HUDEP-2 (cell line): Measurements from ENCODE around the gene SHCBP1L.

Experiments used
- DNase-seq, 76 experiments: peaks; one replicate each; lab custom pipeline; 2025; ENCODE audit not compliant: unreplicated experiment in 76 of 76; lab: John Stamatoyannopoulos, UW

SHCBP1L gene

DNA sequence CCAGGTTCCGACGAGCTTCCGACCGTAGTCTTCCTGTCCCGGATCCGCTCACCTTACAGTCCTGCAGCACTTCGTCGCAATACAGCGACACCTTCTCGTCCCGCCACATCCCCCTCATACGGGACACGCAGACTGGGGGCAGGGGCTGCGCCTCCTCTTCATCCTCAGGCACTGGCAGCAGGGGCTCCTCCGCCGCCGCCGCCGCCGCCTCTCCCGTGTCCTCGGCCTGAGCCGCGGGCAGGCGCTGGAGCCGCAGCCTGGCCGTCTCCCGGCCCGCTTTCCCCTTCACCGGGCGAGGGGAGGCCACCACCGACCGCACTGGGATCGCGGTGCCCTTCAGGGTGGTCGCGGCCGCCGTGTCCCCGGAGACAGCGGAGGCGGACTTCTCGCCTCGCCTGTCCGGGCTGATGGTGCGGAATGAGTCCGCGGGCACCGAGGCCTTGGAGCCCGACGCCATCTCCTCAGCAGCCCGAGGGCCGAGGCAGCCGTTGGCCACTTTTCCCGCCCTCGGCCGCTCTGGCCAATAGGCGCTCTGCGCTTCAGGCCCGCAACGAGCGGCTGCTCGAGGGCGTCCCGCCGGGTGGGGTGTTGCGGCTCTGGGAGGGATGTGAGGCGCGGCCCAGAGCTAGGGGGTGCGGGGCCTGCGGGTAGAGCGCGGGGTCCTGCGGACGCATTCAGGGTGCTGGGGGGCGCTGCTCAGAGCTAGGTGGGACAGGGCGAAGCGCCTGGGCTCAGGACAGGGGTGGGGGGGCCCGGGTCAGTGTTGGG, at the start of gene SHCBP1L:
TSS of gene SHCBP1L (minus strand) at position 490 of the 768 bp plus-strand sequence. CDS start at position 457, 33 bp downstream.
- peak in 63 of 76 experiments; percentile 15 to 69 (median 53) for DNase-seq

DNA sequence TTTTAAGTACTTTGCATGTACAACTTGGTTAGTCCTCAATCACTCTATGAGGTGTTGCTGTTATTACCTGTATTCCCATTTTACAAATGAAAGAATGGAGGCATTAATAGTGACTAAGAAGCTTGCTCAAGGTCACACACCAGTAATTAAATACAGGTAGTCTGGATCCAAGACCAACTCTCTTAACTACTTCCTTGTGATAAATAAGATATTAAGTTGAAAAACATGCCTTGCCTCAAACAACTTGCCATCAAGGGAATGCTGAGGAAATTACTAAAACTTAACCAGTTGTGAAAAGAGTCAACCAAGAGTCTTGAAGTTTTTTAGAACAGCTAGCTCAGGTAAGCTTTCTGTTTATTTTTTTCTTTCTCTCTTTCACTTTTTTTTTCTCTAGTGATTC, 49.3 kb upstream of the SHCBP1L start:
- no peak for DNase-seq

DNA sequence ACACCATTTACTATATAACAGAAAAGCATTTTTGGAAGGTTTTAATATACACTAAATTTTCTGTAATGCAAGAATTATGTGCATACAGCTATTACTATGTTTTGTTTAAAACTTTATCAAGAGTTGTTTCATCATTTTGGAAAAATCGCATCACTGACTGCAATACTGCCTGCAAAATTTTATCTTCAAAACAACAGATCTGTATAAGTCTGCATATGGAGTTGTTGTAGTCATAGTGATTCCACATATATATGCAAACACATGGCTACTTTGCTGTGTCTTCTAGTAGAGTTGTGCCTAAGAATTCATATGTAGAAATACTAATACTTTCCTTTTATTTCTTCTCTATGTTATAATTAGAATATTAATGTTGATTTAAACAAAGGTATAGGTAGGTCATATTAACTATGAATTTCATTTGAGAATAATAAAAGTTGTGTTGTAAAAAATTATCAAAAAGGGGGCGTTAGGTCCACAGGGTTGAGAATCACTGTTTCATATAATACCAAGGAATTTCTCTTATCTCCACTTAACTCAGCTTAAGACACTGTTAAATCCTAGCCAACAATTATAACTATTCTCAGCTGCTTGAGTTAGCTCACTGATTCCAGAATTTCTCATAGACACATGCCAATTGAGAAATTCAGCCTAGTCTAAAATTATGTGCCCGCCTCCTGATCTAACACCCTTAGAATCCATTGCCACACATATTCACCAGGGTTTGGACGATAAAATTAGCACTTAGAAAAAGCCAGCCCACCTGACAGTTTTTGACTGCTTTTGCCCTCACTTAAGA, 47.4 kb upstream of the SHCBP1L start:
- DNase-seq: no peak

DNA sequence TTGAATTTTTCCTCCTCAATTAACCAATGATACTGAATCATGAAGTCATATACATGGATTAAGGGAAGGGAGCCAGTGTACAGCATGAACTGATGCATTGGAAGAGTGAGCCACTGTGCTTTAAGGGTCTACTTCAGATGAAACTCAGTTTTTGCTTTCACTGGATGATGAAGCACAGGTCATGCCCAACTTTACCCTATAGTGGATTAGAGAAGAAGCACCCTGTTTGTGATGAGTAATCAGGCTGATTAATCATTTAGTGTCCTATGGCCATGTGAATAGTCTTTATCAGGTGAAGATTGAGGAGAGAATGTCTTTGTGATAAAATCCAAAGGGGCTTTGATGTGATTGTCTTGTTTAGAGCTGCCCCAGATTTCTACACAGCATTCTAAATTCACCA, 45.5 kb upstream of the SHCBP1L start:
- no peak for DNase-seq

DNA sequence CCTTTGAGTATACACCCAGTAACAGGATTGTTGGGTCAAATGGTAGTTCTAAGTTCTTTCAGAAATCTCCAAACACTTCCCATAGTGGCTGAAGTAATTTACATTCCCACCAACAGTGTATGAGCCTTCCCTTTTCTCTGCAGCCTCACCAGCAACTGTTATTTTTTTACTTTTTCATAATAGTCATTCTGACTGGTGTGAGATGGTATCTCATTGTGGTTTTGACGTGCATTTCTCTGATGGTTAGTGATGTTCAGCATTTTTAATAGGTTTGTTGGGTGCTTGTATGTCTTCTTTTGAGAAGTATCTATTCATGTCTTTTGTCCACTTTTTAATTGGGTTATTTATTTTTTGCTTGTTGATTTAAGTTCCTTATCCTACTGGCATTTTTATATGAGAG, 43.9 kb upstream of the SHCBP1L start:
- DNase-seq: no peak

DNA sequence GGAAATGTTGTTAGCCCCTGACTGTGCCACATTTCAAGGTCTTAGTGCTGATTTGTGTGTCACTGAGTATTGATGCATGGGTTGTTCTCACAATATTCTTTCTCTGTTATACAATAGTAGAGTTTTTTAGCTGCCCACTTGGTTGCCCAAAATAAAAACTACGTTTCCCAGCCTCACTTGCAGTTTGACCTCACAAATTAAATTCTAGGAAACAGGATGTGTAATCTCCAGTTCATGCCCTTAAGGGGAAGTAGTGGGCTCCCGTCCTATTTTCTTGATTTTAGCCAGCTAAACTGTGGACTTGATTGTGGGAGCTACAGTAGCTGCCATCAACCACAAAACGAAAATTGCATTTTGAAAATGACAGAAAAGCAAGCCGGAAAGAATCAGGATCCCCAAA, 42.9 kb upstream of the SHCBP1L start:
- no peak for DNase-seq

DNA sequence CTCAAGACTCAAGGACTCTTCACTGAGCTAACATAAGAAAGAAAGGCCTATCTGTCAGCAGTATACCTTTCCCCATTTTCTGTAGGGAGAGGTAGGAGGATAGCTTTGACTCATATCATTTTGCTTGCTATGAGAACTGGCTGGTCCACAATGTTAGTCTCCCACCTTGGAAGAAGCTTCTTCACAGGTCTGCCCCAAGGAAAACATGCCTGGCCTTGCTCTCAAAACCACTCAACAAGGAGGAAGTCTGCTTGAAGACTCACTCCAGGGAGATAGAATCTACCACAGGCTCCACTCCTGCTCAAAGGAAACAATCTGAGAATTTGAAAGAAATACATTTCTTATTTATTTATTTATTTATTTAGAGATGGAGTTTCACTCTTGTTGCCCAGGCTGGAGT, 40.8 kb upstream of the SHCBP1L start:
- DNase-seq: no peak

DNA sequence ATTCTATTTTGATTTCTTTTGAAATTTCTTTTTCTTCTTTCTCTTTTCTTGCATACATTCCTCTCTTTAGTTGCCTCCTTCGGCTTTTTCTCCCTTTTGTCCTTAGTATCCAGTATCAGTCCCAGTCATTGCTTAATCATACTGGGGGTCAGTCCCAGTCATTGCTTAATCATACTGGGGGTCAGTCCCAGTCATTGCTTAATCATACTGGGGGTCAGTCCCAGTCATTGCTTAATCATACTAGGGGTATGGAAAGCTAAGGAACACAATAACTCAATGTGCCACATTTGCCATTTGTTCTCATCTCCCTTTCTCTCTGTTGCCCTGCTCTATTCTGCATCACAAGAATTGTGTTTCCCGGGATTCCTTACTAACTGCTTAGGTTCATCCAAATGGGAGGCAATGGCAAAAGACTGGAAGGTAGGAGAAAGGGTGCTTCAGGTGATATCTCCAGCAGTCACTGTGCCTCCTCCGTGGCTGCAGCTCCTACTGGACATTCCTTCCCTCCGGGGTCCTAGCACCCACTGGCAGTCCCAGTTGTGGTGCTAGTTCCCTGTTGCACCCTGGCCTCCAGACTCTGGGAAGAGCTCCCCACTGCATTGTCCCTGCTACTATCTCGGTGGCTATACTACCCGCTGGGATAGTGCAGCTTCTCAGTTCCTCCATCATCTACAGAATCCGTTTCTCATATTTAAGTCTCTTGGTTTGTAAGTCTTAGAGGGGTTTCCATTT, 37.6 kb upstream of the SHCBP1L start:
- DNase-seq: no peak

DNA sequence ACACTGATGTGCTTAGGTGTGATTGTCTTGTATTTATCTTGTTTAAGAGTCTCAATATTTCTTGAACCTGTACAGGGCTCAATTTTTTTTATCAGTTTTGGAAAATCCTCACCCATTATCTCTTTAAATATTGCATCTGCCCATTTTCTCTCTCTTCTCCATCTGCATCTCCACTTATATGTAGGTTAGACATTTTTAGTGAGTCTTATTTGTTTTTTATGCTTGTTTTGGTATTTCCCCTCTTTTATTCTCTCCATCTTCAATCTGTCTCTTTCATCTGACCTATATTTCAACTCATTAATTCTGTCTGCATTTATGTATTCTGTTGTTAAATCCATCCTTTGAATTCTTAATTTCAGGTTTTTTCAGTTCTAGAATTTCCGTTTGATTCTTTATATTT, 32.9 kb upstream of the SHCBP1L start:
- no peak for DNase-seq

DNA sequence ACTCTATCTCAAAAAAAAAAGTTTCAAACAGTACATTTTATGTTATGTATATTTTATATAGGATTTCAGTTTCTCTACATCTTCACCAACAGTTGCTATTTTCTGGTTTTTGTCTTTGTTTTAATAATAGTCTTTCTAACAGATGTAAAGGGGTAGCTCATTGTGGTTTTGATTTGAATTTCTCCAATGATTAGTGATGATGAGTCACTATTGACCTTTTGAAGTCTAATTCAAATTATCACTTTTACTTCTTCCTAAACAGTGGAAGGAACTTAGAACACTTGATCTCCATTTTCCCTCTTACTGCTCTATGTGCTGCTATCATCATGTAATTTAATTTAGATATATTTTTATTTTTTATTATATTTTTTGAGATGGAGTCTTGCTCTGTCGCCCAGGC, 31.7 kb upstream of the SHCBP1L start:
- DNase-seq: no peak

DNA sequence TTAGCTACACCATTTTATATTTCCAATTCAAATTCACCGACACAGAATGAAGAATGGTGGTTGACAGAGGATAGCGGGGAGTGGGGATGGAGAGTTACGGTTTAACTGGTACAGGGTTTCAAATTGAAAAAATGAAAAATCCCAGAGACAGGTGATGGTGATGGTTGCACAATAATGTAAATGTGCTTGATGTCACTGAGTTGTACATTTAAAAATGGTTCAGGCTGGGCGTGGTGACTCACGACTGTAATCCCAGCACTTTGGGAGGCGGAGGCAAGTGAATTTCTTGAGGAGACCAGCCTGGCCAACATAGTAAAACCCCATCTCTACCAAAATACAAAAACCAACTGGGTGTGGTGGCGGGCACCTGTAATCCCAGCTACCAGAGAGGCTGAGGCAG, 31.2 kb upstream of the SHCBP1L start:
- no peak for DNase-seq

DNA sequence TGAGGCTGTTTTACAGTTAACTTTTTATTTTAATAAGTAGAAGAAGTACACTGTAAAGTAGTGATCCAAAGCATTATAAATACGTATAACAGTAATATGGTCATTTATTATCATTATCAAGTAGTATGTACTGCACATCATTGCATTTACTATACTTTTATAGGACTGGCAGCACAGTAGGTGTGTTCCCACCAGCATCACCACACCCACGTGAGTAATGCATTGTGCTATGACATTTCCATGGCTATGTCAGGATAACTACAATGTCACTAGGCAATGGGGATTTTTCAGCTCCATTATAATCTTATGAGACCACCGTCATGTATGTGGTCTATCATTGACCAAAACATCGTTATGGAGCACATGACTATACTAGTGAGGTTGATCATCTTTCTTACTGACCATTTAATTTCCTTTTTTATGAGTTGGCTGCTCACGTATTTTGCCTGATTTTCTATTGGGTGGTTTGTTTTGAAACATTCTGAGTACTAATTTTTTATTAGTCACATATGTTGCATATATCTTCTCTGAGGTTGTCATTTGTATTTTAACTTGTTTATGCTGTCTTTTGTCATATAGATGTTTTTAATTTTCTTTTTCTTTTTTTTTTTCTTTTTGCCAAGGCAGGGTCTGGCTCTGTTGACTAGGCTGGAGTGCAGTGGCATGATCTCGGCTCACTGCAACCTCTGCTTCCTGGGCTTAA, 25.3 kb upstream of the SHCBP1L start:
- peak in 1 of 76 experiments; percentile 8 for DNase-seq

DNA sequence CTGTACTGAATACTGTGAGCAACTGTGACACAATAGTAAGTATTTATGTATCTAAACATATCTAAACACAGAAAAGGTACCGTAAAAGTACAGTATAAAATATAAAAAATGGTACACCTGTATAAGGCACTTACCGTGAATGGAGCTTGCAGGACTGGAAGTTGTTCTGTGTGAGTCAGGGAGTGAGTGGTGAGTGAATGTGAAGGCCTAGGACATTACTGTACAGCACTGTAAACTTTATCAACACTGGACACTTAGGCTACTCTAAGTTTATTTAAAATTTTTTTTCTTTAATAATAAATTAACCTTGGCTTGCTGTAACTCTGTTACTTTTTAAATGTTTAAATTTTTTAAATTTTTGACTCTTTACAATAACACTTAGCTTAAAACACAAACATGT, 24.5 kb upstream of the SHCBP1L start:
- no peak for DNase-seq

DNA sequence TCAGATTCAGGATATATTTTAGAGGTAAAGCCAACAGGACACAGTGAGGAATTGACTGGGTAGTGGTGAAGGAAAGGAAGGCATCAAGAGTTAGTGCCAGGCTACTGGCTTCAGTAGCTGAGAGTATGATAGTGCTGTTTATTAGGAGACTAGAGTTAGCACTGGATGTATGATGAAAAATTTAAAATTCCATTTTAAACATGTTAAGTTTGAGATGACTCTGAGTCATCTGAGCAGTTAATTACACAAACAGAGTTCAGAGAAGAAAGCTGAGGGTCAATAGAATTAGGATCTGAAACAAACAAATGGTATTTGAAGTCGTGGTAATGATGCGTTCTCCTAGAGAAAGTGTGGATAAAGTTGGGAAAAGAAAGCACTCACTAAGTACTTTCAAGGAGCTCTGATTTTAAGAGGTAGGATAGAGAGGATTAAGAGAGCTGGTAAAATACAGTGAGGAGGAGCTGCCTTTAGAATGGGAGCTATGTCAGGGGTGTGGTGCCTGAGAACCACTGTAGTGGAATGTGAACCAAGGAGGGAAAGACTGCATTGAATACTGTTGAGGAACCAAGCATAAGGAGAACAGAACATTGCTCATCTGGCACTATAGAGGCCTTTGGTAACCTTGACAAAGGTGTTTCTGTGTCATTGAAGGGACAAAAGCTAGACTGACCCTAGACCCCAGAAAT, 21.7 kb upstream of the SHCBP1L start:
- DNase-seq: no peak

DNA sequence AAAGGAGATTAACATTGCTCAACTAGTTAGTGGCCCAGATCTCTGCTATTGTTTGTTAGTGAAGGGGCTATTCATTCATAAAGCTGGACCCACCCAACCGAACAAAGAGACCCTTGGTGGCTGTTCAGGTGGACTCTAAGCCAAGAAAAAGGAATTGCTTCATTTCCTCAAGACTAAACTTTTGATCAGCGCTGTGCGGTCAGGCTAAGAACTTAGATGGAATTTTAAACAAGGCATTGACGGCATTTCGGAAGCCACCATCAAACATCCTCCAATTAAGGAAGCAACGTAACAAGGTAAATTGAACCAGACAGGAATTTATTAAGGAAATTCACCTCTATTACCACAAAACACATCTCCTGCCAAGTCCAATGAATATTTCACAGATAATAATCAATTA, 19.9 kb upstream of the SHCBP1L start:
- no peak for DNase-seq

DNA sequence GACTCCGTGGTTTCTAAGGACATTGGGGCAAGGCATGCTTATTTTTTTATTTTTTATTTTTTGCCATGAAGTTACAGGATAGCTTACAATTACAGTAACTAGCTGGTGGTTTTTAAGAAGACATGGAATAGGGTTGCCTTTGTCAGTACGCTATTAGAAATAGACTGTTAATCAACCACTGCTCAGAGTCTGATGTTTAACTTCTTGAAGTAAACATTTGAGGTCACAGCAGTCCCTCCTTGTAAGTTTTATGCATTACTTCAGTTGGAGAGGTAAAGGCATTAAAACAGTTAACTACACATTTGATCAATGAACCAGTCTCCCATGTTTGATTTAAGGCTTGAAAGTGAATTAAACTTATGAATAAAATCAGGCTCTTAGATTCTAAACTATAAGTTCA, 19.3 kb upstream of the SHCBP1L start:
- DNase-seq: no peak

DNA sequence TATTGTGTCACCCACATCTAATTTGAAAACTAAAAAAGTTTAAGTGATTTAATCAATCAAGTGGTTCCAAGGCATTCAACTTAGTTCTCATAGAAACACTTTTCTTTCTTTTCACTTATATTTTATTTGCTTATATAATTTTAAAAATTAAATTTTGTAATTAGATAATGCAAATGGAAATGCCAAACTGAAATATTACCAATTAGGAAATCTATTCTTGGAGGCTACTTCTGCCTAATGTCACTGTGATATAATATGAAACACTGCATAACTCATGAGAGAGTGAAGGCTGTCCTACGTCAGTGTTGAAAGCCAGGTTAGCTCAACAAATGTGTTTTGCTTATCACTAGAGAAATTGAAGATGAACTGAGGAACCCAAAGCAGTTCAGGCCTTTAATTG, 18.3 kb upstream of the SHCBP1L start:
- DNase-seq: no peak

DNA sequence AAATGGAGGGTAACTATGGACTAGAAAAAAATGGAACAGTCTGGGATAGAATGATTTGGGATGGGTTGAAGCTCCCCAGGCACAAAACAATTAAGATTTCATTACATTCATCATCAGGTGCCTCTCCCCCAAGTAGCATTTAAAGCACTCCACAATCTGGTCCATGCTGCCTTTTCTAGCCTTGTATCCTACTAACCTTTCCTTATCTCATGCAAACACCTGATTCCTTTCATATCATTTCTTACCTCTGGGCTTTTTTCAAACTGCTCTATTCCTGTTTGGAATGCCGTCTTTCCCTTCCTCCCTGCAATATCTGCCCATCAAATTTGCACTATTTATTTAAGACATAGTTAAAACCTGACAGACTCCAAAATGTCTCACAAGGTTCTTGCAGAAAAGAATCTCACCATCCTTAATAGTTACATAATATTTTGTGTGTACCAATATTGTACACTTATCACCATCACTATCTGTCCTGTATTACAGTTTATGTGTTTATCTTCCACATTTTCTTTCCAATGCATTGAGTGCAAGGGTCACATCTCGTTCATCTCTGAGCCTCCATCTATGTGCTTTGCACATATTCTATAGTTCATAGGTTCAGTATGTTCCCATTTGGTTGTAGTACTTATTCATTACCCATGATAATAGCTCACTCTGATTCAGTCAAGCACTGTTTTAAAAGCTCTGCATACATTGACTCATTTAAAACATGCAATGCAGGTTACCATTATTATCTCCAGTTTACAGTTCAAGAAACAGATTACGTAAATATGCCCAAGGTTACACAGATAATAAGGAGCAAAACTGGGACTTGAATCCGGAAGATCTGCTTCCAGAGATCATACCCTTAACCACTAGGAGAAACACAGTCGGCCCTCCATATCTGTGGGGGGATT, 16.1 kb upstream of the SHCBP1L start:
- DNase-seq: no peak

DNA sequence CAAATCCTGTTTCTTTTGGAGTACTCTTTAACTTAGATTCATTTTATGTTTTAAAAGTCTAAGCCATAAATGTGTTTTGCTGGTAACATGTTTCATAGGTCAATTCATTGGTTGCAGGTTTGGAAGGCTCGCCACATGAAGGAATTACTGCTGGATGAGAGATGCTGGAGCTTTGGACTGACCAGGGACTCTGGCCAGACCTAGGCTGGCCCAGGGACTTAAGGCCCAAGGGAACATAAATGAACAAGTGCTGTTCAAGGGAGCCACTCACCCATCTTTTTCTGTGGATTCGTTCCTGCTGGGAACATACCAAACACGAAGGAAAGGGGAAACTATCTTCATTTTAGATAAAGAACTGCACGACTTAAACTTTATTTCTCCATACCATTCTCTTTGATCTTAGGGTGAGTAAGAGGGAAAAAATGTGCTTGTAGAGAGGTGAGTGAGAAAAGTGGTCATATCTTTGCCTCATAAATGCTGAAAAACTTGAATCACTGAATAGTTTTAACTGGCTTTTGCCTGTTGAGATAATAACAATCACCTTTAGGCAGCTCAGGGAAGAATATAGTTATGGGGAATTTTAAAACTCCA, 15.3 kb upstream of the SHCBP1L start:
- DNase-seq: no peak
